GM21447 (cell line): ENCODE measurements around the gene TBXAS1.

Experiments used
- ATAC-seq: cut with Tn5 transposase; IDR thresholded peaks from one replicate; pipeline ENCODE4 v1.9.1; 2021; ENCODE audit not compliant: unreplicated experiment

TBXAS1 gene

DNA sequence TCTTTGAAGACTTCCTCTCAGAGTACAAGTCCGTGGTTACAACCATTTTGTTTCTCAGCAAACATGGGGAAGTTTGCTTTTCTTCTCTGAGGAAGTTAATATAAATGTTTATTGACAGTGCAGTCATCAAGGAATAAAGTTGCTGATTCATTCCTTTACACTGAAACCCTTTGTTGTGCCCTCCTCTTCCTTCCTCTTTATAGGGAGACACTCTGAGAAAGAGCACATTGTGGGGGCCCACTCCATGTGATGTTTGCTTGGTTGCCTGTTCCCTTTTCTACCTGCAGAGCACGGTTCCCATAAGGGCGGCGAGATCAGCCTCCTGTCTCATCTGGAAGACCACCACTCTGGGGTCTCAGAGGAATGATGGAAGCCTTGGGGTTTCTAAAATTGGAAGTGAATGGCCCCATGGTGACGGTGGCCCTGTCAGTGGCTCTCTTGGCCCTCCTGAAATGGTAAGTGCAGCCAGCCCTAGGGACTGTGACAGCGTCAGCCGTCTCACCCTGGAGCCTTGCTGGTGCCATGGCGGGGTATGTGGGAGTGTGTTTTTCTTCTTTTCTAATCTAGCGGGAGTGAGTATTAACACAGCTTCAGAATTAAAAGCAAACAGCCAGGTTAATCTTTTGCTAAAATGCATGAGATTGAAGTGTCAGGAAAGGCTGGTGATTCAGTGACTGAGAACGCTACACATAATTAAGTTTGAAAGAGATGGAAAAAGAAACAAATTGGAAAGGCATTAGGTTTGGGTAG lies at the start of gene TBXAS1:
Gene TBXAS1 (plus strand): TSS at position 240 of the 750 bp plus-strand sequence. CDS start 127 bp downstream, at position 367.
- ATAC-seq, result peak; percentile 52

- ATAC-seq, result no peak
Measured at GRCh38 chr7:139782932-139783331, 46.1 kb upstream of the TBXAS1 start.

DNA sequence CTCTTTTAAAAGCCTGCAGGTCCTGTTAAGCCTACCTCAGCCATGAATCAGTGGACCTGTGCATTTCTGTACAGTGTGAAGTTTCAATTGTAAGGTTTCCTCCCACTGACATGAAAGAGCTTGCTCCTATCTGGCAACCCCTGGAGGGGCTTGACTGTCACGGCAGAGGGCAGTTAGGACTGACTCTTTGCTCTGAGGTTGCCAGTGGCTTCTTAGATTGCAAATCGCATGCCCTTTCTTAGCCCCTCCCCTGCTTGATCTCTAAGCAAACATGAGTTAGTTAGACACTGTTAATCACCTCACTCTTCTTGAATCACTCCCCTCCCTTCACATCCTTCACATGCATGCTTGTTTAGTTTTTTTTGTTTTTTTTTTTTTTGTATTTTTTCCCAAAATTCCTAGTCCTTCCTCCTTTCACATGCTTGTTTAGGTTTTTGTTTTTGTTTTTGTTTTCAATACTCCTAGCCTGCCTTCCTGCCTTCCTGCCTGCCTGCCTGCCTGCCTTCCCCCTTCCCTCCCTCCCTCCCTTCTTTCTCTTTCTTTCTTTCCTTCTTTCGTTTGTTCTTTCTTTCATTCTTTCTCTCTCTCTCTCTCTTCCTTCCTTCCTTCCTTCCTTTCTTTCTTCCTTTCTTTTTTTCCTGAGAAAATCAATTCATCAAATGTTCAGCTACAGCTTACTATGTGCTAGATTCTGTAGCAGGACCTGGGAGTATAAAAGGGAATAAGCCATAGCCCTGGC lies 45.2 kb upstream of the TBXAS1 start:
- no peak for ATAC-seq

DNA sequence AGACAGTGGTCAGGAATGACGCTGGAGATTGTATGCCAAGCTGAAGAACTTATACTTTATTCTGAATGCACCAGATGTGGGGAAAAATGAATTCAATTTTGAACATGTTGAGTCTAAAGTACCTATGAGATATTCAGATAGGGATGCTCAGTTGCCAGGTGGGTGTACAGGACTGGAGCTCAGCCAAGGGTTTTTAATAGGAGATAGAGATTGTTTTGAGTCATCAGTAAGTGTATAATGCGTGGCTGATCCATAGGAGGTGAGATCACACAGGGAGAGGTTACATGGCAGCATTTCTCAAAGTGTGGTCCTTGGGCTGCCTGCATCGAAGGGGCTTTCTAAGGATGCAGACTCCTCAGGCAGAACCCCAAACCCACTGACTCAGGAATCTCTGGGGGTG lies 44.4 kb upstream of the TBXAS1 start:
- no peak for ATAC-seq

GRCh38 chr7:139791316-139791715 lies 37.7 kb upstream of the TBXAS1 start:
- no peak for ATAC-seq

- ATAC-seq, result no peak
Measured at GRCh38 chr7:139797607-139798006, 31.5 kb upstream of the TBXAS1 start.

DNA sequence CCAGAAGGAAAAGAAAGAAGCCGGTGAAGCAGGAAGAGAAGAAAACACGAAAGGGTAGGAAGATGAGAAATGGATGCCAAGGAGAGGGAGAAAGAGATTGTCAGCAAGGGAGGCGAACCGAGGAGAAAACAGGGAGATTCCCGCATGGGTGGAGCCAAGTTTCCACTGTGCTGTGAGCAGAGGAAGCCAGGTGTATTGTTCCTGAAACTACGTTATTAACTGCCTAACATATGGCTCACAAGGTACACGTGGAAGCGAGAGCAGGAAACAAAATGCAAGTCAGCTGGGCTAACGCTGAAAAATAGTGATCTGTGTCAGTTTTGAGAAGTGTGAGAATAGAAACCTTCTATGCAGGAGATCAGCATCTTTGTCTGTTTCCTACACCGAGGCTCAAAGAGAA lies 30.8 kb upstream of the TBXAS1 start:
- peak; percentile 90 for ATAC-seq

DNA sequence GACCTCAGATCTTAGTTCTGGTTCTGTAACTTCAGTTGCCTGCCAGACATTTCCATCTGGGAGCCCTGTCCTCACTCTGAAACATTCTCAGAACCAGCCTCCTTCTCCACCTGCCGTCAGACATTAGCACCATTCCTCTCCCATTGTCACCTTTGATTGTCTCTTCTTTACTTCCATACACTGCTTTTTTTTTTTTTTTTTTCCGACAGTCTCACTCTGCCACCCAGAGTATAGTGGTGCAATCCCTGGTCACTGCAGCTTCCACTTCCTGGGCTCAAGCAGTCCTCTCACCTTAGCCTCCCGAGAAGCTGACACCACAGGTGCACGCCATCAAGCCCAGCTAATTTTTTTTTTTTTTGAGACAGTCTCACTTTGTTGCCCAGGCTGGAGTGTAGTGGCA lies 30.2 kb upstream of the TBXAS1 start:
- no peak for ATAC-seq

DNA sequence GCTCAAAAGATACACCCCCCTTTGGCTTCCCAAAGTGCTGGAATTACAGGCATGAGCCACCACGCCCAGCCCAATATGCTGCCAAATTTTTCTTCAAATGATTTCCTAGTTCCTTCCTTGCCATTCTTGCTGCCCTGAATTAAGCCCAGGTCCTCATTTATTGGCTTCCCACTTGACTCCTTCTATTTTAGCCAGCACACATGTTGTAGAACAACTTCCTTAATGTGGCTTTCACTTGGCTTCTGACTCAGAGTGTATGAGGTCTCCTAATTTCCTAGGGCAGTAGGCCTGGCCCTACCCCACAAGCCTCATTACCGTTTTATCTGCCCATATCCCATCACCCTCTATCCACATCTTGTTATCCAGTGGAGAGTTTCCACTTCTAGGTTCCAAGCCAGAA lies 29.5 kb upstream of the TBXAS1 start:
- no peak for ATAC-seq

DNA sequence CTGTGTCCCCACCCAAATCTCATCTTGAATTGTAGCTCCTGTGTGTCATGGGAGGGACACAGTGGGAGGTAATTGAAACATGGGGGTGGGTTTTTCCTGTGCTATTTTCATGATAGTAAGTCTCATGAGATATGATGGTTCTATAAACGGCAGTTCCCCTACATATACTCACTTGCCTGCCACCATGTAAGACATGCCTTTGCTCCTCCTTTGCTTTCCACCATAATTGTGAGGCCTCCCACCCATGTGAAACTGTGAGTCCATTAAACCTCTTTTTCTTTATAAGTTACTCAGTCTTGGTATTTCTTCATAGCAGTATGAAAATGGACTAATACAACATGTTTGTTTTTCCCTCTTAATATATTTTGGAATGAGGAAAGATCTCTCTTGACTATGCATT lies 24.5 kb upstream of the TBXAS1 start:
- ATAC-seq, result no peak

DNA sequence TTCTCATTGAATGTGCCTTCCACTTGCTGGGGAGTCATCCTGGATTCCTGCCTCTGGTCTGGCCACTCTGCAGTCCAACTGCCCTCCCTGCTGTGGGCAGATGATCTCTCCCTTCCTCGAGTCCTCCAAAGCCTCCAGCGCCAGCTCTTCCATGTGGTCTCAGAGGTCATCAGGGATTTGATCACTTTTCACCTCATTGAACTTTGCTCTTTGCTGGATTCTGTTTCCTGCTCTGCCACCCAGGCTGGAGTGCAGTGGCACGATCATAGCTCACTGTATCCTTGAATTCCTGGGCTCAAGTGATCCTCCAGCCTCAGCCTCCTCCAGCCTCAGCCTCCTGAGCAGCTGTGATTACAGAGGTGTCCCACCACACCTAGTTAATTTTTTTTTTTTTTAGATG lies 22.1 kb upstream of the TBXAS1 start:
- ATAC-seq, result no peak

GRCh38 chr7:139808427-139808826 lies 20.6 kb upstream of the TBXAS1 start:
- no peak for ATAC-seq

DNA sequence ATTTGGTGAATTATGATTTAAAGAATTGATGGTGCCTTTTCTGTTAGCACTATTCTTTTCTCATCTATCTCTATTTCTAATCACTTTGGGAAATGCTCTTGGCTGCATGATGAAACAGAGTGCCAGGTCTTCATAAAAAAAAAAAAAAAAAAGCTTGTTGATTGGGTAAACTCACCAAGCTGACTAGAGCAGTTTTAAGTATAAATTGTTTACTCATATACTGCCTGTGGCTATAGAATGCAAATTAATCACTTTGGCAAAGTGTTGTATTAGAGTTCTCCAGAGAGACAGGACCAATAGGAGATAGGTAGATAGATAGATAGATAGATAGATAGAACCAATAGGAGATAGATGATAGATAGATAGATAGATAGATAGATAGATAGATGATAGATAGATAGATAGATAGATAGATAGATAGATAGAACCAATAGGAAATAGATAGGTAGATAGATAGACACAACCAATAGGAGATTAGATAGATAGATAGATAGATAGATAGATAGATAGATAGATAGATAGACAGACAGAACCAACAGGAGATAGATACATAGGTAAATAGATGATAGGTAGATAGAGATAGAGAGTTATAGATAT lies 20.1 kb upstream of the TBXAS1 start:
- no peak for ATAC-seq

GRCh38 chr7:139811066-139811465 lies 18.0 kb upstream of the TBXAS1 start:
- no peak for ATAC-seq

- ATAC-seq, result no peak
Measured at GRCh38 chr7:139813151-139813550, 15.9 kb upstream of the TBXAS1 start.

DNA sequence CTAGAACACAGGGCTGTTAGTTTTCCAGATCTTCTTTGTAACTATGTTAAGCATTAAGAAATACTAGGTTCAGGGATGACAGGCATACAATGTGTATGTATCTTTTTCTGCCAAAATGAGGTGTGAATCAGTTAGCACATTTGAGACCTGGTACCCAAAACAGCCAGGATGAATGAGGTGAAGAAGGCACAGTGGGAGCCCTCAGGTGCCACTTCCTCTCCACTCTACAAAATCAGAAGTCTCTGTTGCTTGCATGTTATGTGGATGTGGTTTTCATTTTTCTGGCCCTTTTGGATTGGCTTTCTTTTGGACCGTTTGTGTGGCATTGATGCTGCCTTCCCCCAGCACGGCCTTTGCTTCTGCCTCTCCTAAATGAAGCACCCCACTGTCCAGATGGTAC lies 15.4 kb upstream of the TBXAS1 start:
- no peak for ATAC-seq

DNA sequence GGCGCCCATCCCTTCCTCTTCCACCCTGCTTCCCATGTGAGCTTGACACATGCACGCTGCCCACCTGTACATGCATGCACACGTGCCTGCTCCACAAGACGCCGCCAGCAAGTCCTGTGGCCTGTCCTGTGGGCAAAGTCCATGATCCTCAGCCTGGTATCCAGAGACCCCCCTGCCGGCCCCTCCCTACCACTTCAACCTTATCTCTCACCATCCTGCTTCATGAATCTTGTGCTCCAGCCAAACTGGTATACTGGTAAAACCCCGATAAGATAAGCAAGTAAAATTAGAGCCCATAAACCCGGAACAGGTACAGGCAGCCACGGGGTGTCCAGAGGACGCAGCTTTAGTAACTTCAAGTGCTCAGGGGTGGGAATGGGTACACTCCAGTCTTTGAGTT lies 11.8 kb upstream of the TBXAS1 start:
- no peak for ATAC-seq

GRCh38 chr7:139820089-139820488 lies 9.0 kb upstream of the TBXAS1 start:
- ATAC-seq, result no peak

DNA sequence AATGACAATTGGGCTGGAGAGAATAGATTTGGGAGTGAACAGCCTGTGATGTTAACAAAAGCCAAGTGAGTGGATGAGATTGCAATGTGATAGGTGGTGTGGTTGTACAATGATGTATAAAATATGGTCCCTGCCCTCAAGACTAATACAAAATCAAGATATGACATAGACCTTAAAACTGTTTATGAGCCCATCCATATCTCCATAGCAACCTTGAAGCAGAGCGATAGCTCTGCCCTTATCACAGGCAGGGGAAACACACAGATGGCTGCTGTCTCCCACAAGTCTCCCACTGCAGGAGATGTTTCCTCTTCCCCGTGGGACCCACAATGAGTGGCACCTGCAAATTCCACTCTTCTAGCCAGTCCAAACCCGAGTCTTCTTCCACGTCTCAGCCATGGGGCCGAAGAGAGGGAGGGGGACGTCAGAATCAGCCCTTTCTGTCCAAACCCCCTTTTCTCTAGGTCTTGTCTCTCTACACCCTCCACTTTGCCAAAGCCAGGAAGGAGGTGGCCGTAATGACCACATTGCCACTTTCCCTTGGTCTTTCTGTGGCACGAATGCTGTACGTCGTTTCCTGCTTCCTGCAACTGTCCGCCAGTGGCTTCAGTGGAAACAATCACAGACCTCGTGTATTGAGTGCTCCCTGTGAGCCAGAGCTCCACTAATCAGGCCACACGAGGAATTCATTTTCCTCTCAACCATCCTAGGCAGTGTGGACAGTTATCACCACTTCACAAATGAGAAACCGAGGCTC lies 7.5 kb upstream of the TBXAS1 start:
- ATAC-seq, result no peak

- no peak for ATAC-seq
Measured at GRCh38 chr7:139822855-139823254, 6.2 kb upstream of the TBXAS1 start.

DNA sequence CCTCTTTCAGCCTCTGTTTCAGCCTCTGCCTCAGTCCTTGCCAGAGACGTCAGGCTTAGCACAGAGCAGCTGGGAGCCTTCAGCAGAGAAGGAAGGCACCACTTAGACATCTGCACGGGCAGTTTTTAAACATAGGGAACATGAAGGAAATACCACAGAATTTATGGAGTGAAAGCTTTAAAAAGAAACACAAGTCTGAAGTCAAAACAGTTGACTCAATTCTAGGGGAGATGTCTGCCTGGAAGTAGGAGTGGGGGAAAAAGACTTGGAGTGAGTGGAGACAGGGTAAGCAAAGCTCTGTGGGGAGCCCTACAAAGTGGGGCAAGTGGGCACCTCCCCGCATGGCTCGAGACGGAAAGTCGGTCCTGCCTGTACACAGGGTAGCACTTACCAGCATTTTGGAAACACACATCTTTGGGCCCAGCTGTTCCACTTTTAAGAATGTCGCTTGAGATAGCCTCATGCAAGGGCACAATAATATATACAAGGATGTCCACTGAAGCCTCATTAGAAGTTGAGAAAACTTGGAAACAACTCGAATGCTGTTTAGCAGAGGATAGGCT lies 5.0 kb upstream of the TBXAS1 start:
- no peak for ATAC-seq
